ENCODE data around the gene MORN4. TPM values are rescaled to one million over a fixed set of nuclear protein-coding genes. Genes with fewer than 3 reads are reported as not detected.

Gene MORN4
- total RNA-seq: 1 to 10 TPM in 4 of 5 donors, under 1 TPM in 1; 0.84 to 4.4 (median 1.5) TPM
- total RNA-seq (2013): 0.42 TPM
- total RNA-seq: 0.08 to 3.9 (median 1.2) reads per million in 29 experiments

GRCh38 chr10:97632949-97633884 is at the start of gene MORN4:
Gene MORN4, minus strand, starts transcription at chr10:97633500. Its CDS starts 13,847 bp downstream, at chr10:97619653.
- Mint-ChIP-seq H3K27ac (peak within 1 kb of the TSS; percentile 78 to 83), H3K9me3 (no peaks in the 10 kb centered on the region), H3K36me3 (no peaks in the 10 kb centered on the region), H3K27me3 (peaks cover 0 to 2% of the 10 kb centered on the region in 2 donors), H3K4me3 (peak within 1 kb of the TSS; percentile 89 to 98 (median 93)), H3K4me1 (peaks cover 12 to 17% (median 16%) of the 10 kb centered on the region in 3 donors)
- H3K9me3 ChIP-seq: no peaks in the 10 kb centered on the region
- ATAC-seq (replicated peaks in 1 of 4): peak; percentile 99 to 100 (median 100)
- H3K36me3 ChIP-seq (ENCODE audit: control insufficient read depth in 2 of 2, extremely low read depth in 1 of 2, insufficient read depth in 1 of 2, low read length in 1 of 2): no peaks in the 10 kb centered on the region
- peaks cover 0 to 9% of the 10 kb centered on the region in 2 experiments for H3K27me3 ChIP-seq (replicated peaks in 1 of 2; ENCODE audit: control insufficient read depth in 2 of 2, extremely low read depth in 1 of 2, insufficient read depth in 2 of 2, low read length in 1 of 2)
- peak within 1 kb of the TSS; percentile 81 to 87 for H3K4me3 ChIP-seq (ENCODE audit: control insufficient read depth in 1 of 2, extremely low read depth in 1 of 2, low read length in 1 of 2)
- CTCF ChIA-PET: no interaction called here
- peaks cover 2 to 13% of the 10 kb centered on the region in 2 experiments for H3K4me1 ChIP-seq (ENCODE audit: control insufficient read depth in 1 of 2, extremely low read depth in 1 of 2, insufficient read depth in 2 of 2, low read length in 2 of 2)
- DNase-seq: peak; percentile 79 to 95 (median 90)
- POLR2A ChIA-PET: no interaction called here
- 7% methylated on average over 57 of the region's 62 CpGs for WGBS (ENCODE audit: insufficient coverage)
- no peak within 1 kb of the TSS for H3K27ac ChIP-seq (ENCODE audit: low read length)

GRCh38 chr10:97682042-97682441 is 48.7 kb upstream of the MORN4 start:
- H3K4me1 ChIP-seq (ENCODE audit: control insufficient read depth in 1 of 2, extremely low read depth in 1 of 2, insufficient read depth in 2 of 2, low read length in 2 of 2): peaks cover 0 to 17% of the 10 kb centered on the region in 2 experiments
- no peak overlapping the region for H3K27ac Mint-ChIP-seq
- peaks cover 8 to 23% (median 13%) of the 10 kb centered on the region in 3 donors for H3K4me1 Mint-ChIP-seq
- POLR2A ChIA-PET: no interaction called here
- H3K27me3 Mint-ChIP-seq: no peaks in the 10 kb centered on the region
- H3K4me3 ChIP-seq (ENCODE audit: control insufficient read depth in 1 of 2, extremely low read depth in 1 of 2, low read length in 1 of 2): no peak overlapping the region
- no CpG with 5 or more reads among the region's 4 CpGs for WGBS (ENCODE audit: insufficient coverage)
- H3K27ac ChIP-seq (ENCODE audit: low read length): no peak overlapping the region
- H3K36me3 Mint-ChIP-seq: no peaks in the 10 kb centered on the region
- CTCF ChIA-PET: interaction anchor here (0.6 to 1.5 kb wide), 4 partner anchors 13 to 338 kb away, joined by 3 to 7 read pairs (median 3); no protein-coding TSS in a partner anchor
- H3K4me3 Mint-ChIP-seq: no peak overlapping the region
- H3K9me3 Mint-ChIP-seq: no peaks in the 10 kb centered on the region
- DNase-seq (no peak), ATAC-seq (replicated peaks in 1 of 4) (no peak)
- peaks cover 0 to 2% of the 10 kb centered on the region in 2 donors for H3K36me3 ChIP-seq (ENCODE audit: control insufficient read depth in 2 of 2, extremely low read depth in 1 of 2, insufficient read depth in 1 of 2, low read length in 1 of 2)
- H3K27me3 ChIP-seq (replicated peaks in 1 of 2; ENCODE audit: control insufficient read depth in 2 of 2, extremely low read depth in 1 of 2, insufficient read depth in 2 of 2, low read length in 1 of 2): no peaks in the 10 kb centered on the region
- no peaks in the 10 kb centered on the region for H3K9me3 ChIP-seq

- Histone ChIP-seq H3K27ac (ENCODE audit: low read length) (no peak overlapping the region), H3K27me3 (replicated peaks in 1 of 2; ENCODE audit: control insufficient read depth in 2 of 2, extremely low read depth in 1 of 2, insufficient read depth in 2 of 2, low read length in 1 of 2) (no peaks in the 10 kb centered on the region), H3K4me3 (ENCODE audit: control insufficient read depth in 1 of 2, extremely low read depth in 1 of 2, low read length in 1 of 2) (no peak overlapping the region), H3K9me3 (no peaks in the 10 kb centered on the region), H3K4me1 (ENCODE audit: control insufficient read depth in 1 of 2, extremely low read depth in 1 of 2, insufficient read depth in 2 of 2, low read length in 2 of 2) (peaks cover 0 to 4% of the 10 kb centered on the region in 2 experiments), H3K36me3 (ENCODE audit: control insufficient read depth in 2 of 2, extremely low read depth in 1 of 2, insufficient read depth in 1 of 2, low read length in 1 of 2) (peaks cover 4 to 15% of the 10 kb centered on the region in 2 donors)
- no peaks in the 10 kb centered on the region for H3K9me3 Mint-ChIP-seq
- ATAC-seq (replicated peaks in 1 of 4) (no peak), DNase-seq (no peak)
- H3K27me3 Mint-ChIP-seq: no peaks in the 10 kb centered on the region
- no peak overlapping the region for H3K27ac Mint-ChIP-seq
- H3K4me3 Mint-ChIP-seq: no peak overlapping the region
- ChIA-PET POLR2A (interaction anchor here (0.6 kb wide), 2 partner anchors 27 to 194 kb away, joined by 3 read pairs; no protein-coding TSS in a partner anchor), CTCF (interaction anchor here (0.6 to 1.4 kb wide), 2 partner anchors 8 to 52 kb away, joined by 3 to 5 read pairs; no protein-coding TSS in a partner anchor)
- 92% methylated on average over 16 of the region's 16 CpGs for WGBS (ENCODE audit: insufficient coverage)
- peaks cover 0 to 7% (median 2%) of the 10 kb centered on the region in 3 donors for H3K4me1 Mint-ChIP-seq
- H3K36me3 Mint-ChIP-seq: peaks cover 4% of the 10 kb centered on the region
Observed at GRCh38 chr10:97679594-97679993, 46.3 kb upstream of the MORN4 start.

- Histone ChIP-seq H3K4me3 (ENCODE audit: control insufficient read depth in 1 of 2, extremely low read depth in 1 of 2, low read length in 1 of 2) (no peak overlapping the region), H3K9me3 (no peaks in the 10 kb centered on the region), H3K27me3 (replicated peaks in 1 of 2; ENCODE audit: control insufficient read depth in 2 of 2, extremely low read depth in 1 of 2, insufficient read depth in 2 of 2, low read length in 1 of 2) (no peaks in the 10 kb centered on the region), H3K4me1 (ENCODE audit: control insufficient read depth in 1 of 2, extremely low read depth in 1 of 2, insufficient read depth in 2 of 2, low read length in 2 of 2) (peaks cover 0 to 4% of the 10 kb centered on the region in 2 experiments), H3K36me3 (ENCODE audit: control insufficient read depth in 2 of 2, extremely low read depth in 1 of 2, insufficient read depth in 1 of 2, low read length in 1 of 2) (peaks cover 13 to 28% of the 10 kb centered on the region in 2 donors), H3K27ac (ENCODE audit: low read length) (no peak overlapping the region)
- ATAC-seq (replicated peaks in 1 of 4) (peak; percentile 83 to 87 (median 86)), DNase-seq (peak in 34 of 35 experiments; percentile 4 to 79 (median 41))
- peaks cover 16% of the 10 kb centered on the region for H3K36me3 Mint-ChIP-seq
- no peaks in the 10 kb centered on the region for H3K9me3 Mint-ChIP-seq
- H3K4me3 Mint-ChIP-seq: no peak overlapping the region
- 100% methylated on average over 1 of the region's 2 CpGs for WGBS (ENCODE audit: insufficient coverage)
- H3K27me3 Mint-ChIP-seq: no peaks in the 10 kb centered on the region
- CTCF ChIA-PET: interaction anchor here (0.5 to 2.7 kb wide), 19 partner anchors 10 to 364 kb away, joined by 3 to 21 read pairs (median 4); partner anchors contain the start of genes AVPI1 (in 2 of the 2) and ZFYVE27 (in 2 of the 2)
- POLR2A ChIA-PET: interaction anchor here in 1 of 2 donors (1.2 kb wide), 1 partner anchor 59 kb away, joined by 3 read pairs; no protein-coding TSS in a partner anchor
- H3K4me1 Mint-ChIP-seq: peaks cover 0 to 2% (median 2%) of the 10 kb centered on the region in 3 donors
- peak overlapping the region in 1 of 2 donors; percentile 71 for H3K27ac Mint-ChIP-seq
Observed at GRCh38 chr10:97676770-97677581, 43.7 kb upstream of the MORN4 start.

- ChIA-PET POLR2A (no interaction called here), CTCF (no interaction called here)
- no peaks in the 10 kb centered on the region for H3K9me3 Mint-ChIP-seq
- peaks cover 0 to 2% (median 0%) of the 10 kb centered on the region in 3 donors for H3K4me1 Mint-ChIP-seq
- Histone ChIP-seq H3K4me3 (ENCODE audit: control insufficient read depth in 1 of 2, extremely low read depth in 1 of 2, low read length in 1 of 2) (no peak overlapping the region), H3K27me3 (replicated peaks in 1 of 2; ENCODE audit: control insufficient read depth in 2 of 2, extremely low read depth in 1 of 2, insufficient read depth in 2 of 2, low read length in 1 of 2) (no peaks in the 10 kb centered on the region), H3K9me3 (no peaks in the 10 kb centered on the region), H3K4me1 (ENCODE audit: control insufficient read depth in 1 of 2, extremely low read depth in 1 of 2, insufficient read depth in 2 of 2, low read length in 2 of 2) (peaks cover 0 to 4% of the 10 kb centered on the region in 2 experiments), H3K36me3 (ENCODE audit: control insufficient read depth in 2 of 2, extremely low read depth in 1 of 2, insufficient read depth in 1 of 2, low read length in 1 of 2) (peaks cover 13 to 28% of the 10 kb centered on the region in 2 donors), H3K27ac (ENCODE audit: low read length) (no peak overlapping the region)
- no peak overlapping the region for H3K27ac Mint-ChIP-seq
- no peak overlapping the region for H3K4me3 Mint-ChIP-seq
- peaks cover 21% of the 10 kb centered on the region for H3K36me3 Mint-ChIP-seq
- ATAC-seq (replicated peaks in 1 of 4) (no peak), DNase-seq (no peak)
- WGBS (ENCODE audit: insufficient coverage): 97% methylated on average over 8 of the region's 9 CpGs
- no peaks in the 10 kb centered on the region for H3K27me3 Mint-ChIP-seq
Observed at GRCh38 chr10:97675222-97675621, 41.9 kb upstream of the MORN4 start.
